B cell (primary cell): ENCODE results near the gene PPP1R18. TPM values are rescaled to one million over a fixed set of nuclear protein-coding genes. Genes with fewer than 3 reads are reported as not detected.
"Not testable (repeated sequence)": the region's sequence is repeated elsewhere in the genome, so short reads cannot be mapped to it uniquely, and the experiment has no call there.

Experiments
- ATAC-seq: fragments of 200-7000 bp; cut with Tn5 transposase; one replicate; pipeline ENCODE4 v1.10.0; 2021; ENCODE audit warnings: low read depth, mild to moderate bottlenecking, moderate number of reproducible peaks, moderate library complexity
- CTCF ChIA-PET: fragments of 350-600 bp; sonication (Branson Sonifier 250); formaldehyde crosslinking; loops from one replicate; lab custom pipeline; 2021; ENCODE audit warnings: antibody characterized with exemption, inconsistent platforms; lab: Charles Lee
- POLR2A ChIA-PET: fragments of 350-600 bp; sonication (Branson Sonifier 250); formaldehyde crosslinking; loops from one replicate; lab custom pipeline; 2021; ENCODE audit warnings: antibody characterized with exemption; lab: Charles Lee
- DNase-seq: peaks from one replicate; pipeline ENCODE4 v3.0.0; 2013
- H2AFZ ChIP-seq: 2 replicates; pipeline ENCODE4 v1.6.1; 2012; ENCODE audit warnings: mild to moderate bottlenecking, low read depth, low read length; ENCODE audit not compliant: insufficient read depth, poor library complexity, severe bottlenecking
- H3K27ac ChIP-seq, 2 donors: 1 replicate in 1 of 2; 2 replicates in 1 of 2; pipeline ENCODE4 v1.5.1; 2012 to 2013; ENCODE audit warnings: low read length in 2 of 2, mild to moderate bottlenecking in 2 of 2, moderate library complexity in 1 of 2
- H3K27me3 ChIP-seq, 4 experiments: fragments of 200-600 bp in 1 of 4; sonication (generic) in 1 of 4; replicated peaks in 1 of 4; 1 replicate in 2 of 4; 2 replicates in 2 of 4; pipeline versions ENCODE4 v1.6.1 to v1.7.0; 2013 to 2016; ENCODE audit warnings: low read length in 3 of 4, mild to moderate bottlenecking in 2 of 4, mixed read lengths in 1 of 4, moderate library complexity in 1 of 4; ENCODE audit not compliant: insufficient read depth in 4 of 4, control insufficient read depth in 3 of 4; ENCODE audit errors: control extremely low read depth in 1 of 4
- H3K36me3 ChIP-seq, 2 experiments: replicated peaks in 1 of 2; 1 replicate in 1 of 2; 2 replicates in 1 of 2; pipeline versions ENCODE4 v1.6.1 to v1.7.1; 2013; ENCODE audit warnings: low read length in 1 of 2; ENCODE audit not compliant: insufficient read depth in 2 of 2, control insufficient read depth in 1 of 2; ENCODE audit errors: control extremely low read depth in 1 of 2, extremely low read depth in 1 of 2
- H3K4me1 ChIP-seq, 2 donors: fragments of 200-600 bp in 1 of 2; sonication (generic) in 1 of 2; 1 replicate in 1 of 2; 2 replicates in 1 of 2; pipeline versions ENCODE4 v1.5.1 to v1.6.1; 2013 to 2017; ENCODE audit warnings: low read length in 2 of 2; ENCODE audit not compliant: control insufficient read depth in 2 of 2, insufficient read depth in 2 of 2
- H3K4me2 ChIP-seq: replicated peaks from 2 replicates; pipeline ENCODE3; 2012; ENCODE audit warnings: mild to moderate bottlenecking, low read depth, low read length; ENCODE audit not compliant: poor library complexity, severe bottlenecking
- H3K4me3 ChIP-seq, 5 experiments: fragments of 200-600 bp in 1 of 5; sonication (generic) in 1 of 5; 1 replicate in 3 of 5; 2 replicates in 2 of 5; pipeline versions ENCODE4 v1.5.1 to v1.7.0; 2011 to 2016; ENCODE audit warnings: low read length in 4 of 5, mild to moderate bottlenecking in 4 of 5, low read depth in 2 of 5, control low read depth in 1 of 5, moderate library complexity in 1 of 5; ENCODE audit not compliant: insufficient read depth in 1 of 5; ENCODE audit errors: control extremely low read depth in 1 of 5, extremely low read depth in 1 of 5
- H3K79me2 ChIP-seq: fragments of 200-600 bp; sonication (generic); one replicate; pipeline ENCODE4 v1.6.0; 2016; ENCODE audit warnings: low read length; ENCODE audit not compliant: control insufficient read depth, insufficient read depth
- H3K9ac ChIP-seq: fragments of 200-600 bp; sonication (generic); 2 replicates; pipeline ENCODE4 v1.6.1; 2017; ENCODE audit warnings: mild to moderate bottlenecking, low read length, moderate library complexity
- H3K9me3 ChIP-seq, 3 donors: one replicate each; pipeline versions ENCODE4 v1.6.1 to v1.7.1; 2013; ENCODE audit warnings: low read length in 2 of 3; ENCODE audit not compliant: control insufficient read depth in 2 of 3, insufficient read depth in 1 of 3; ENCODE audit errors: control extremely low read depth in 1 of 3
- H4K20me1 ChIP-seq: 2 replicates; pipeline ENCODE4 v1.6.0; 2012; ENCODE audit warnings: mild to moderate bottlenecking, low read length; ENCODE audit not compliant: insufficient read depth, control insufficient read depth, poor library complexity, severe bottlenecking
- H3K27ac Mint-ChIP-seq: one replicate; pipeline ENCODE4 v1.8.0; 2021; ENCODE audit warnings: mixed read lengths
- H3K27me3 Mint-ChIP-seq: one replicate; pipeline ENCODE4 v1.8.0; 2021; ENCODE audit warnings: mixed read lengths
- H3K4me1 Mint-ChIP-seq: one replicate; pipeline ENCODE4 v1.8.0; 2021; ENCODE audit warnings: mixed read lengths
- H3K4me3 Mint-ChIP-seq: one replicate; pipeline ENCODE4 v1.8.0; 2021; ENCODE audit warnings: mixed read lengths
- H3K9me3 Mint-ChIP-seq: one replicate; pipeline ENCODE4 v1.8.0; 2022; ENCODE audit warnings: mixed read lengths; ENCODE audit not compliant: insufficient read depth
- EZH2 ChIP-seq: IDR thresholded peaks from 2 replicates; pipeline ENCODE4 v1.6.1; 2012; ENCODE audit warnings: borderline replicate concordance, low read depth, mild to moderate bottlenecking, moderate library complexity, low read length; ENCODE audit not compliant: insufficient read depth, poor library complexity, severe bottlenecking
- WGBS: methylation state at CpG from one replicate; pipeline ENCODE4 v1.1.5; 2013; ENCODE audit warnings: missing lambda C conversion rate; ENCODE audit not compliant: insufficient coverage; 5-methylcytosine and 5-hydroxymethylcytosine counted together
- intact Hi-C: fragments of 100-400 bp; cut with micrococcal nuclease; formaldehyde crosslinking; loops from one replicate; pipeline ENCODE4 v1.10.0; 2022
- polyA plus RNA-seq: library from polyadenylated mRNA; depleted of rRNA; stranded (reverse); fragments of >200 nt; gene quantifications from 2 replicates; pipeline ENCODE4 v1.2.3, GENCODE V29; 2012
- total RNA-seq, 2 donors: library from RNA; stranded (reverse); fragments of 120-200 nt in 1 of 2; gene quantifications; 1 replicate in 1 of 2; 2 replicates in 1 of 2; pipeline versions ENCODE4 v1.2.3 to v1.2.4, GENCODE V29; 2013 to 2022
- TF ChIP-seq, protein P1 (sequence below): fragments of 200-600 bp; IDR thresholded peaks from one replicate; pipeline ENCODE4 v1.8.0; 2022; ENCODE audit warnings: antibody characterized with exemption, mild to moderate bottlenecking

The PPP1R18 gene
- total and polyA plus RNA-seq, 2 donors (not counting 1 experiment from before 2014, with no cell fraction given) = 113 to 125 TPM

DNA sequence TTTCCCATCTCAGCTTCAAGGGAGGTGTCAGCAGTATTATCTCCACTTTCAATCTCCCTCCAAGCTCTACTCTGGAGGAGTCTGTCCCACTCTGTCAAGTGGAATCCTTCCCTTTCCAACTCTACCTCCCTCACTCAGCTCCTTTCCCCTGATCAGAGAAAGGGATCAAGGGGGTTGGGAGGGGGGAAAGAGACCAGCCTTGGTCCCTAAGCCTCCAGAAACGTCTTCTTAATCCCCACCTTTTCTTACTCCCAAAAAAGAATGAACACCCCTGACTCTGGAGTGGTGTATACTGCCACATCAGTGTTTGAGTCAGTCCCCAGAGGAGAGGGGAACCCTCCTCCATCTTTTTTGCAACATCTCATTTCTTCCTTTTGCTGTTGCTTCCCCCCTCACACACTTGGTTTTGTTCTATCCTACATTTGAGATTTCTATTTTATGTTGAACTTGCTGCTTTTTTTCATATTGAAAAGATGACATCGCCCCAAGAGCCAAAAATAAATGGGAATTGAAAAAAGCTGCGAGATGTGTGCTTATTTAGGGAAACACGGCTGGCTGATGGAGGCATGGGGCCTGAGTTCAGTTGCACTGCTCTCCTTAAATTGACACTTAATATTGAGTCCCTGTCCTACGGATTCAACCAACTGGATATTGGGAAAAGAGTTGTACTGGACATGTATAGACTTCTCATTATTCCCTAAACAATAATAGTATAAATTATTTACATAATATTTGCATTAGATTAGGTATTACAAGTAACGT is 38.6 kb upstream of the PPP1R18 start:
- CTCF ChIA-PET = interaction anchor here (1.1 to 22.5 kb wide), 6 partner anchors 8 to 242 kb away, joined by 5 to 963 read pairs (median 94); partner anchors contain the start of genes DHX16 and NRM
- no peak overlapping the region for H3K4me3 Mint-ChIP-seq

DNA sequence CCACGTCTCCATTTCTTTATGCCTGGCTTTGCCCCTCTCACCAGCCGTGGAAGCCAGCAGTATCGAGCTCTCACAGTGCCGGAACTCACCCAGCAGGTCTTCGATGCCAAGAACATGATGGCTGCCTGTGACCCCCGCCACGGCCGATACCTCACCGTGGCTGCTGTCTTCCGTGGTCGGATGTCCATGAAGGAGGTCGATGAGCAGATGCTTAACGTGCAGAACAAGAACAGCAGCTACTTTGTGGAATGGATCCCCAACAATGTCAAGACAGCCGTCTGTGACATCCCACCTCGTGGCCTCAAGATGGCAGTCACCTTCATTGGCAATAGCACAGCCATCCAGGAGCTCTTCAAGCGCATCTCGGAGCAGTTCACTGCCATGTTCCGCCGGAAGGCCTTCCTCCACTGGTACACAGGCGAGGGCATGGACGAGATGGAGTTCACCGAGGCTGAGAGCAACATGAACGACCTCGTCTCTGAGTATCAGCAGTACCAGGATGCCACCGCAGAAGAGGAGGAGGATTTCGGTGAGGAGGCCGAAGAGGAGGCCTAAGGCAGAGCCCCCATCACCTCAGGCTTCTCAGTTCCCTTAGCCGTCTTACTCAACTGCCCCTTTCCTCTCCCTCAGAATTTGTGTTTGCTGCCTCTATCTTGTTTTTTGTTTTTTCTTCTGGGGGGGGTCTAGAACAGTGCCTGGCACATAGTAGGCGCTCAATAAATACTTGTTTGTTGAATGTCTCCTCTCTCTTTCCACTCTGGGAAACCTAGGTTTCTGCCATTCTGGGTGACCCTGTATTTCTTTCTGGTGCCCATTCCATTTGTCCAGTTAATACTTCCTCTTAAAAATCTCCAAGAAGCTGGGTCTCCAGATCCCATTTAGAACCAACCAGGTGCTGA is 37.6 kb upstream of the PPP1R18 start:
- H3K4me3 ChIP-seq = not testable (repeated sequence)

More for the DNA sequence above, 38.6 kb upstream of the PPP1R18 start:
- Histone ChIP-seq H3K27me3 (no peaks in the 10 kb centered on the region), H3K27ac (peak overlapping the region in 1 of 2 donors; percentile 64), H3K9me3 (no peaks in the 10 kb centered on the region), H3K9ac (no peak overlapping the region), H3K4me1 (peaks cover 14 to 24% of the 10 kb centered on the region in 2 donors), H3K79me2 (peaks cover 89% of the 10 kb centered on the region), H3K36me3 (peaks cover 6 to 57% of the 10 kb centered on the region in 2 experiments), H3K4me2 (no peak overlapping the region), H4K20me1 (peaks cover 44% of the 10 kb centered on the region), H3K4me3 (no peak overlapping the region), H2AFZ (no peak overlapping the region)
- Mint-ChIP-seq H3K9me3 (no peaks in the 10 kb centered on the region), H3K4me1 (peaks cover 40% of the 10 kb centered on the region), H3K27ac (peak overlapping the region; percentile 0), H3K27me3 (no peaks in the 10 kb centered on the region)
- TF ChIP-seq, protein P1, sequence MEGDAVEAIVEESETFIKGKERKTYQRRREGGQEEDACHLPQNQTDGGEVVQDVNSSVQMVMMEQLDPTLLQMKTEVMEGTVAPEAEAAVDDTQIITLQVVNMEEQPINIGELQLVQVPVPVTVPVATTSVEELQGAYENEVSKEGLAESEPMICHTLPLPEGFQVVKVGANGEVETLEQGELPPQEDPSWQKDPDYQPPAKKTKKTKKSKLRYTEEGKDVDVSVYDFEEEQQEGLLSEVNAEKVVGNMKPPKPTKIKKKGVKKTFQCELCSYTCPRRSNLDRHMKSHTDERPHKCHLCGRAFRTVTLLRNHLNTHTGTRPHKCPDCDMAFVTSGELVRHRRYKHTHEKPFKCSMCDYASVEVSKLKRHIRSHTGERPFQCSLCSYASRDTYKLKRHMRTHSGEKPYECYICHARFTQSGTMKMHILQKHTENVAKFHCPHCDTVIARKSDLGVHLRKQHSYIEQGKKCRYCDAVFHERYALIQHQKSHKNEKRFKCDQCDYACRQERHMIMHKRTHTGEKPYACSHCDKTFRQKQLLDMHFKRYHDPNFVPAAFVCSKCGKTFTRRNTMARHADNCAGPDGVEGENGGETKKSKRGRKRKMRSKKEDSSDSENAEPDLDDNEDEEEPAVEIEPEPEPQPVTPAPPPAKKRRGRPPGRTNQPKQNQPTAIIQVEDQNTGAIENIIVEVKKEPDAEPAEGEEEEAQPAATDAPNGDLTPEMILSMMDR = no peak
- no peak for TF ChIP-seq EZH2
- ATAC-seq (no peak), DNase-seq (no peak)
- intact Hi-C loops = no loop called here
- POLR2A ChIA-PET = interaction anchor here (9.8 kb wide), 1 partner anchor 43 kb away, joined by 216 read pairs; no protein-coding TSS in a partner anchor
- no CpG with 5 or more reads among the region's 6 CpGs for WGBS

More for the DNA sequence above, 37.6 kb upstream of the PPP1R18 start:
- Histone ChIP-seq H4K20me1 (peaks cover 44% of the 10 kb centered on the region), H3K4me1 (peaks cover 22 to 32% of the 10 kb centered on the region in 2 donors), H3K36me3 (peaks cover 6 to 49% of the 10 kb centered on the region in 2 experiments), H3K79me2 (peaks cover 81% of the 10 kb centered on the region), H3K27ac (peak overlapping the region in 1 of 2 donors; percentile 64)
- H3K9ac ChIP-seq, H3K27me3 ChIP-seq, H3K9me3 Mint-ChIP-seq, intact Hi-C loops, H3K27me3 Mint-ChIP-seq, H3K4me2 ChIP-seq, H2AFZ ChIP-seq, H3K9me3 ChIP-seq, H3K4me3 Mint-ChIP-seq, DNase-seq, ATAC-seq: not testable (repeated sequence)
- peak overlapping the region; percentile 26 for H3K27ac Mint-ChIP-seq
- WGBS = 83% methylated on average over 22 of the region's 29 CpGs
- H3K4me1 Mint-ChIP-seq = peaks cover 46% of the 10 kb centered on the region
- ChIA-PET CTCF (interaction anchor here (0.9 to 22.5 kb wide), 14 partner anchors 9 to 241 kb away, joined by 3 to 963 read pairs (median 7); partner anchors contain the start of genes DHX16, MRPS18B and NRM), POLR2A (interaction anchor here (3.4 to 9.8 kb wide), 2 partner anchors 36 to 42 kb away, joined by 31 to 216 read pairs; no protein-coding TSS in a partner anchor)
